ENCODE data around the gene MCM7. TPM values are rescaled to one million over a fixed set of nuclear protein-coding genes. Genes with fewer than 3 reads are reported as not detected.

The MCM7 gene
- total RNA-seq, 2 experiments from 2014 or later: 54.5 to 56.0 TPM

DNA sequence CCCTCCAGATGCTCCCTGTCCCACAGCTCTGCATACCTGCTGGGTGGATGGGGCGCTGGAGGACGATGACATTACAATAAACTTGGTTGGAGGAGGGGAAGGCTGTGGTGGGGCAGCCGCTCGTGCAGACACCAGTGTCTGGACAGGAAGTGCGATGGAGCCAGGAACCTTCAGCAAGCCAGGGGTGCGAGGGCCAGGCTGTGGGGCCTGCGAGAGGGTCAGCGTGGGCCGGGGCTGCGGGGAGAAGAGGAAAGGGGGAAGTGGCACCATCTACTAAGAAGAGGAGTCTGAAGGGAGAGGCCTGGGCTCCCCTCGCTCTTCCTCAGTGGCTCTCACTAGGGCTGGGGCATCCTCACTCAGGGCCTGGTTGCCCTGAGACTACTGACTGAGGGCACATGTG lies 6.7 kb upstream of the MCM7 start:
- Histone ChIP-seq H3K4me1 (ENCODE audit: insufficient read depth, low read length) (no peaks in the 10 kb centered on the region), H3K36me3 (ENCODE audit: insufficient read depth, low read length) (peaks cover 64% of the 10 kb centered on the region), H3K9me3 (ENCODE audit: control insufficient read depth in 1 of 2, insufficient read depth in 1 of 2, low read length in 2 of 2) (no peaks in the 10 kb centered on the region), H3K27me3 (ENCODE audit: control insufficient read depth in 1 of 2, insufficient read depth in 2 of 2, low read length in 2 of 2) (no peaks in the 10 kb centered on the region), H3K27ac (ENCODE audit: low read depth in 1 of 2, low read length in 2 of 2) (no peak overlapping the region), H3K4me3 (ENCODE audit: low read length) (no peak overlapping the region)
- H3K9me3 Mint-ChIP-seq: no peaks in the 10 kb centered on the region
- POLR2A ChIA-PET: no interaction called here
- H3K4me3 Mint-ChIP-seq: no peak overlapping the region
- H3K4me1 Mint-ChIP-seq (ENCODE audit: low read depth): no peaks in the 10 kb centered on the region
- TF ChIP-seq, protein P1, sequence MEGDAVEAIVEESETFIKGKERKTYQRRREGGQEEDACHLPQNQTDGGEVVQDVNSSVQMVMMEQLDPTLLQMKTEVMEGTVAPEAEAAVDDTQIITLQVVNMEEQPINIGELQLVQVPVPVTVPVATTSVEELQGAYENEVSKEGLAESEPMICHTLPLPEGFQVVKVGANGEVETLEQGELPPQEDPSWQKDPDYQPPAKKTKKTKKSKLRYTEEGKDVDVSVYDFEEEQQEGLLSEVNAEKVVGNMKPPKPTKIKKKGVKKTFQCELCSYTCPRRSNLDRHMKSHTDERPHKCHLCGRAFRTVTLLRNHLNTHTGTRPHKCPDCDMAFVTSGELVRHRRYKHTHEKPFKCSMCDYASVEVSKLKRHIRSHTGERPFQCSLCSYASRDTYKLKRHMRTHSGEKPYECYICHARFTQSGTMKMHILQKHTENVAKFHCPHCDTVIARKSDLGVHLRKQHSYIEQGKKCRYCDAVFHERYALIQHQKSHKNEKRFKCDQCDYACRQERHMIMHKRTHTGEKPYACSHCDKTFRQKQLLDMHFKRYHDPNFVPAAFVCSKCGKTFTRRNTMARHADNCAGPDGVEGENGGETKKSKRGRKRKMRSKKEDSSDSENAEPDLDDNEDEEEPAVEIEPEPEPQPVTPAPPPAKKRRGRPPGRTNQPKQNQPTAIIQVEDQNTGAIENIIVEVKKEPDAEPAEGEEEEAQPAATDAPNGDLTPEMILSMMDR (IDR thresholded peaks at IDR 0.05): no peak
- no peaks in the 10 kb centered on the region for H3K27me3 Mint-ChIP-seq
- H3K36me3 Mint-ChIP-seq (ENCODE audit: low read depth): peaks cover 67% of the 10 kb centered on the region
- no peak for ATAC-seq (ENCODE audit: poor library complexity)
- CTCF ChIA-PET: no interaction called here
- intact Hi-C loops (cut with DNase I, micrococcal nuclease): no loop called here
- no peak for DNase-seq
- no peak overlapping the region for H3K27ac Mint-ChIP-seq

DNA sequence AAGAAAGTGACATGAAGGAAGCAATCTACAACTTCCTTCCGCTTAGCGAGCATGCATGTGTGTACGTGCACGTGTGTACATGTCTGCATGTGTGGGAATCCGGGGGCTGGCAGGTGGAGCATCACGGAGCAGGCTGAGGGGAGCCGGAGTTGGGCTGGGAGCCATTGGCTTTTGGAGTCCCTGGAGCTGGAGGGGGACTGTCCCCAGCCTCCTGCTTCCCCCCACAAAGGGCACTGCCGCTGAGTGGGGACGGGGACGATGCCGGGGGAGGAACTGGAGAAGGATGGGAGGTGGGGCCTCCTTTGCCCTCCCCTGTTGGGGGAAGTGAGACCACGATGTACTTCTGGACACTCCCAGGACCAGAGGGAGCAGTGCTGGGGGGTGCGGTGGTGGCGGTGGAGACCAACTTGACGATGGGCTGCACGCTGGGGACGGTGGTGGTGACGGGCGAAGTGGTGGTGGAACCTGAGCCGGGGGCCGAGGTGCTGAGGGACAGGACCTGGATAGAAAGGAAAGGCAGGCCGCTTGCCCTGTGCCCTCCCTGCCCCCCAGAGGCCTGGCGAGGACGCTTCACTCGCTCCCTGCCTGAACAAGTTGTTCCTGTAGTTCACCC lies 6.0 kb upstream of the MCM7 start:
- intact Hi-C loops (cut with DNase I, micrococcal nuclease): no loop called here
- no peak for ATAC-seq (ENCODE audit: poor library complexity)

DNA sequence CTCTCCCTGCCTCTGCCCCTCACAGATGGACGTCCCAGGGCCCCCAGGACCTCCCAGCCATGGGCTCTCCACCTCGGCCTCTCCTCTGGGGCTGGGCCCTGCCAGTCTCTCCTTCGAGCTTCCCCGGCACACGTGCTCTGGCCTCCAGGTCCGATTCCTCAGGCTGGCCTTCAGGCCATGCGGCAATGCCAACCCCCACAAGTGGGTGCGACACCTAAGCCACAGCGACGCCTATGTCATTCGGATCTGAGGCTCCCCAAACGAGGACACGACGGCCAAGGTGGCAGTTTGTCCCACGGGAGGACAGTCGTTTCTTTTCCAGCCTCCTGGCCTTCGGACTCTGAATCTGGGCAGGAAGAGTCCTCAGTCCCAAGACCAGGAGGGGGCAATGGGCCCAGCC lies 5.4 kb upstream of the MCM7 start:
- H3K36me3 ChIP-seq (ENCODE audit: insufficient read depth, low read length): peaks cover 53% of the 10 kb centered on the region

More for the DNA sequence above, 6.0 kb upstream of the MCM7 start:
- H3K27ac Mint-ChIP-seq: no peak overlapping the region
- H3K9me3 Mint-ChIP-seq: no peaks in the 10 kb centered on the region
- no peaks in the 10 kb centered on the region for H3K27me3 ChIP-seq (ENCODE audit: control insufficient read depth in 1 of 2, insufficient read depth in 2 of 2, low read length in 2 of 2)
- no peak for DNase-seq
- H3K36me3 Mint-ChIP-seq (ENCODE audit: low read depth): peaks cover 61% of the 10 kb centered on the region
- no peaks in the 10 kb centered on the region for H3K9me3 ChIP-seq (ENCODE audit: control insufficient read depth in 1 of 2, insufficient read depth in 1 of 2, low read length in 2 of 2)
- H3K4me1 Mint-ChIP-seq (ENCODE audit: low read depth): peaks cover 5% of the 10 kb centered on the region
- TF ChIP-seq, protein P1 (IDR thresholded peaks at IDR 0.05): no peak
- H3K4me3 Mint-ChIP-seq: no peak overlapping the region
- no peaks in the 10 kb centered on the region for H3K27me3 Mint-ChIP-seq
- POLR2A ChIA-PET: no interaction called here
- H3K4me1 ChIP-seq (ENCODE audit: insufficient read depth, low read length): peaks cover 6% of the 10 kb centered on the region
- no peak overlapping the region for H3K4me3 ChIP-seq (ENCODE audit: low read length)
- peaks cover 59% of the 10 kb centered on the region for H3K36me3 ChIP-seq (ENCODE audit: insufficient read depth, low read length)
- CTCF ChIA-PET: no interaction called here
- no peak overlapping the region for H3K27ac ChIP-seq (ENCODE audit: low read depth in 1 of 2, low read length in 2 of 2)

More for the DNA sequence above, 5.4 kb upstream of the MCM7 start:
- Mint-ChIP-seq H3K9me3 (no peaks in the 10 kb centered on the region), H3K36me3 (ENCODE audit: low read depth) (peaks cover 56% of the 10 kb centered on the region), H3K27ac (no peak overlapping the region), H3K4me3 (no peak overlapping the region), H3K27me3 (no peaks in the 10 kb centered on the region), H3K4me1 (ENCODE audit: low read depth) (peaks cover 5% of the 10 kb centered on the region)
- Histone ChIP-seq H3K27me3 (ENCODE audit: control insufficient read depth in 1 of 2, insufficient read depth in 2 of 2, low read length in 2 of 2) (no peaks in the 10 kb centered on the region), H3K9me3 (ENCODE audit: control insufficient read depth in 1 of 2, insufficient read depth in 1 of 2, low read length in 2 of 2) (no peaks in the 10 kb centered on the region), H3K4me1 (ENCODE audit: insufficient read depth, low read length) (peaks cover 12% of the 10 kb centered on the region), H3K27ac (ENCODE audit: low read depth in 1 of 2, low read length in 2 of 2) (no peak overlapping the region), H3K4me3 (ENCODE audit: low read length) (no peak overlapping the region)
- POLR2A ChIA-PET: no interaction called here
- CTCF ChIA-PET: no interaction called here
- intact Hi-C loops (cut with DNase I, micrococcal nuclease): no loop called here
- TF ChIP-seq, protein P1 (IDR thresholded peaks at IDR 0.05): no peak
- ATAC-seq (ENCODE audit: poor library complexity) (no peak), DNase-seq (no peak)

Measured in CD4-positive, alpha-beta T cell (primary cell).